HepG2 (cell line): Measurements from ENCODE around the gene ATXN7L3B. TPM values are rescaled to one million over a fixed set of nuclear protein-coding genes. Genes with fewer than 3 reads are reported as not detected.

Experiments used
- ATAC-seq: fragments of 200-7000 bp; cut with Tn5 transposase; 3 replicates; pipeline ENCODE4 v1.9.1; 2020; ENCODE audit warnings: mild to moderate bottlenecking, moderate library complexity
- BruUV-seq: library from RNA; stranded (reverse); fragments of 400-500 nt; replicated peaks from 2 replicates; lab custom pipeline; 2021; lab: Mats Ljungman, UMichigan
- CTCF ChIA-PET: fragments of 300-600 bp; formaldehyde crosslinking; extraction: SDS; loops from one replicate; lab custom pipeline; 2021; ENCODE audit warnings: low total read pairs, inconsistent platforms, low intra/inter-chr PET ratio; lab: Yijun Ruan, JAX
- POLR2A ChIA-PET: fragments of 350-600 bp; sonication (Branson Sonifier 250); formaldehyde crosslinking; loops from one replicate; lab custom pipeline; 2020; ENCODE audit warnings: antibody characterized with exemption, inconsistent platforms; lab: Yijun Ruan, JAX
- DNase-seq: peaks from one replicate; pipeline ENCODE4 v3.0.0-alpha.2; 2015; ENCODE audit warnings: low spot score
- FAIRE-seq: peaks from 3 replicates; lab custom pipeline; 2011; peaks lifted over from hg19 to GRCh38; lab: Jason Lieb, UNC
- H2AFZ ChIP-seq: one replicate; pipeline ENCODE4 v1.6.1; 2011; ENCODE audit warnings: low read length, inconsistent platforms
- H3K27ac ChIP-seq: fragments of 300-600 bp; 3 replicates; pipeline ENCODE4 v1.8.0; 2011; ENCODE audit warnings: mixed run types, mild to moderate bottlenecking, mixed read lengths, low read length, inconsistent platforms; ENCODE audit not compliant: insufficient read depth; ENCODE audit errors: extremely low read length
- H3K27me3 ChIP-seq, 2 experiments: fragments of 200-600 bp in 1 of 2; 2 replicates in 1 of 2; 3 replicates in 1 of 2; pipeline versions ENCODE4 v1.6.0 to v1.8.0; 2011; ENCODE audit warnings: low read length in 2 of 2, mild to moderate bottlenecking in 2 of 2, moderate library complexity in 2 of 2, inconsistent platforms in 1 of 2; ENCODE audit not compliant: insufficient read depth in 2 of 2, control insufficient read depth in 1 of 2
- H3K36me3 ChIP-seq, 2 experiments: fragments of 200-600 bp in 1 of 2; replicated peaks in 1 of 2; 2 replicates in 1 of 2; 3 replicates in 1 of 2; pipeline versions ENCODE4 v1.5.1 to v1.8.0; 2011; ENCODE audit warnings: low read length in 2 of 2, inconsistent platforms in 1 of 2; ENCODE audit not compliant: insufficient read depth in 2 of 2, control insufficient read depth in 1 of 2
- H3K4me1 ChIP-seq: 2 replicates; pipeline ENCODE4 v1.5.1; 2012; ENCODE audit warnings: low read length, inconsistent platforms; ENCODE audit not compliant: insufficient read depth
- H3K4me2 ChIP-seq: 2 replicates; pipeline ENCODE4 v1.6.0; 2011; ENCODE audit warnings: low read depth, low read length, inconsistent platforms
- H3K4me3 ChIP-seq, 3 experiments: fragments of 200-600 bp in 1 of 3; sonication (generic), shearing (Covaris generic) in 1 of 3; replicated peaks in 1 of 3; 2 replicates each; pipeline ENCODE4 v1.5.1; 2011 to 2016; ENCODE audit warnings: low read length in 3 of 3, inconsistent platforms in 2 of 3, low read depth in 2 of 3, mild to moderate bottlenecking in 2 of 3, control low read depth in 1 of 3, mixed read lengths in 1 of 3; ENCODE audit not compliant: insufficient read depth in 1 of 3
- H3K79me2 ChIP-seq: one replicate; pipeline ENCODE4 v1.6.1; 2011; ENCODE audit warnings: low read length, inconsistent platforms; ENCODE audit not compliant: insufficient read depth
- H3K9ac ChIP-seq: 2 replicates; pipeline ENCODE4 v1.6.0; 2011; ENCODE audit warnings: mild to moderate bottlenecking, low read depth, low read length, inconsistent platforms; ENCODE audit not compliant: insufficient read depth
- H3K9me3 ChIP-seq: 2 replicates; pipeline ENCODE4 v1.5.1; 2012; ENCODE audit warnings: mild to moderate bottlenecking, low read length
- H4K20me1 ChIP-seq: 2 replicates; pipeline ENCODE4 v1.6.0; 2011; ENCODE audit warnings: inconsistent platforms, mild to moderate bottlenecking, low read length, moderate library complexity; ENCODE audit not compliant: insufficient read depth
- CEBPG ChIP-seq: IDR thresholded peaks from 2 replicates; pipeline ENCODE4 v1.6.1; 2016
- GATAD2A ChIP-seq: IDR thresholded peaks from 2 replicates; pipeline ENCODE4 v1.6.1; 2016
- MZF1 ChIP-seq: sonication (generic); formaldehyde crosslinking; IDR thresholded peaks from 2 replicates; pipeline ENCODE4 v1.8.1; 2023; ENCODE audit warnings: mild to moderate bottlenecking, missing genetic modification reagents, borderline replicate concordance
- NR1H2 ChIP-seq: sonication (generic); formaldehyde crosslinking; IDR thresholded peaks from 2 replicates; pipeline ENCODE4 v1.8.1; 2022; ENCODE audit warnings: low read depth, missing genetic modification reagents, borderline replicate concordance
- NRL ChIP-seq: sonication (generic); formaldehyde crosslinking; IDR thresholded peaks from 2 replicates; pipeline ENCODE4 v1.5.0; 2020; ENCODE audit warnings: missing genetic modification reagents, mild to moderate bottlenecking, moderate library complexity, borderline replicate concordance
- PRPF4 ChIP-seq: fragments of 200-400 bp; formaldehyde crosslinking; IDR thresholded peaks from 2 replicates; pipeline ENCODE4 v1.6.1; 2016; ENCODE audit warnings: low read length, low read depth; ENCODE audit not compliant: poor library complexity, severe bottlenecking
- YEATS4 ChIP-seq: sonication (generic); formaldehyde crosslinking; IDR thresholded peaks from 2 replicates; pipeline ENCODE4 v1.4.0; 2020; ENCODE audit warnings: missing genetic modification reagents, borderline replicate concordance
- ZC3H4 ChIP-seq: sonication (generic); formaldehyde crosslinking; IDR thresholded peaks from 2 replicates; pipeline ENCODE4 v1.4.0; 2020; ENCODE audit warnings: missing genetic modification reagents, borderline replicate concordance
- ZNF136 ChIP-seq: sonication (generic); formaldehyde crosslinking; IDR thresholded peaks from 2 replicates; pipeline ENCODE4 v1.8.1; 2022; ENCODE audit warnings: low read depth, mild to moderate bottlenecking, moderate library complexity, missing genetic modification reagents
- ZNF577 ChIP-seq: sonication (generic); formaldehyde crosslinking; IDR thresholded peaks from 2 replicates; pipeline ENCODE4 v1.4.0; 2020; ENCODE audit warnings: mild to moderate bottlenecking, low read depth, missing genetic modification reagents, borderline replicate concordance
- ZNF83 ChIP-seq: sonication (generic); formaldehyde crosslinking; IDR thresholded peaks from 2 replicates; pipeline ENCODE4 v1.4.0; 2020; ENCODE audit warnings: missing genetic modification reagents, mild to moderate bottlenecking, borderline replicate concordance
- WGBS: methylation state at CpG from one replicate; pipeline ENCODE4 v1.1.6; 2017; ENCODE audit warnings: low lambda C conversion rate; 5-methylcytosine and 5-hydroxymethylcytosine counted together
- in situ Hi-C: cut with HindIII; loops from 2 replicates; pipeline ENCODE4 v1.10.0; 2017; ENCODE audit warnings: low pct_unique_long_range_greater_than_20kb; ENCODE audit not compliant: extremely low pct_ligation_motif_present
- intact Hi-C: fragments of 100-400 bp; cut with micrococcal nuclease; formaldehyde crosslinking; loops from one replicate; pipeline ENCODE4 v1.10.0; 2022; ENCODE audit not compliant: unreplicated experiment
- polyA plus RNA-seq, 8 experiments: library from polyadenylated mRNA; depleted of rRNA in 3 of 8; stranded (reverse) in 7 of 8; unstranded in 1 of 8; fragments of >200 nt; fragmentation: Illumina TruSeq in 4 of 8; extraction: Trizol in 4 of 8; gene quantifications; 2 replicates each; pipeline versions ENCODE4 v1.2.1 to v1.2.3, GENCODE V29; 2011 to 2016; ENCODE audit warnings: low read depth in 4 of 8, missing spikeins in 1 of 8, mixed read lengths in 1 of 8; ENCODE audit not compliant: insufficient read depth in 1 of 8
- total RNA-seq, 5 experiments: library from RNA; depleted of rRNA; stranded (reverse); fragments of >200 nt; fragmentation: Illumina TruSeq; extraction: Trizol; gene quantifications; 2 replicates each; pipeline ENCODE4 v1.2.3, GENCODE V29; 2016; ENCODE audit warnings: low read depth in 1 of 5

ATXN7L3B gene
- total and polyA plus RNA-seq, 2 of the 13 experiments (the other 11 are each of a cell fraction or from before 2014, with no cell fraction given): 20.1 to 23.8 TPM

GRCh38 chr12:74584483-74585062 is 46.9 kb downstream of the ATXN7L3B start:
- Histone ChIP-seq H4K20me1 (no peaks in the 10 kb centered on the region), H3K9me3 (no peaks in the 10 kb centered on the region), H3K79me2 (no peaks in the 10 kb centered on the region), H2AFZ (no peak overlapping the region), H3K4me2 (no peak overlapping the region), H3K36me3 (no peaks in the 10 kb centered on the region), H3K27me3 (no peaks in the 10 kb centered on the region), H3K4me3 (no peak overlapping the region), H3K27ac (no peak overlapping the region), H3K9ac (no peak overlapping the region), H3K4me1 (no peaks in the 10 kb centered on the region)
- in situ Hi-C loops: no loop called here
- ChIA-PET POLR2A (no interaction called here), CTCF (no interaction called here)
- TF ChIP-seq ZNF577 (CRISPR knock-in tag): no peak
- no peak for TF ChIP-seq MZF1
- no peak for TF ChIP-seq NRL (CRISPR knock-in tag)
- no peak for TF ChIP-seq CEBPG (CRISPR knock-in tag)
- no peak for TF ChIP-seq GATAD2A
- no peak for TF ChIP-seq ZNF136
- TF ChIP-seq ZC3H4 (CRISPR knock-in tag): no peak
- no peak for TF ChIP-seq NR1H2 (CRISPR knock-in tag)
- no peak for TF ChIP-seq PRPF4
- no peak for TF ChIP-seq ZNF83 (CRISPR knock-in tag)
- TF ChIP-seq YEATS4 (CRISPR knock-in tag): no peak
- no peak for FAIRE-seq
- under 1% methylated on average over 3 of the region's 3 CpGs for WGBS
- no peak for DNase-seq
- ATAC-seq: no peak
- intact Hi-C loops: no loop called here
- BruUV-seq: no TSS peak
